H1 (cell line): ENCODE measurements around the gene ASTL. TPM values are rescaled to one million over a fixed set of nuclear protein-coding genes. Genes with fewer than 3 reads are reported as not detected.
A peak's percentile ranks its signal among the peaks of the same experiment; 100 is the strongest.

Experiments used
- CTCF ChIA-PET: fragments of 300-600 bp; sonication (Branson Sonifier 250); formaldehyde crosslinking; loops from one replicate; lab custom pipeline; 2021; ENCODE audit not compliant: partially characterized antibody; lab: Charles Lee
- POLR2A ChIA-PET: fragments of 300-600 bp; sonication (Branson Sonifier 250); formaldehyde crosslinking; loops from one replicate; lab custom pipeline; 2021; ENCODE audit warnings: inconsistent platforms; ENCODE audit not compliant: partially characterized antibody; lab: Charles Lee
- DNase-seq, 2 experiments: peaks; one replicate each; pipeline versions ENCODE4 v3.0.0 to v3.0.0-alpha.2; 2010 to 2022; ENCODE audit warnings: low spot score in 2 of 2, low read depth in 1 of 2, mixed read lengths in 1 of 2
- FAIRE-seq: peaks from 2 replicates; lab custom pipeline; 2011; peaks lifted over from hg19 to GRCh38; lab: Jason Lieb, UNC
- H2AFZ ChIP-seq: 2 replicates; pipeline ENCODE4 v1.8.1; 2012; ENCODE audit warnings: low read length, inconsistent platforms
- H2AK5ac ChIP-seq: 2 replicates; pipeline ENCODE4 v1.6.1; 2013; ENCODE audit warnings: low read depth, low read length
- H2BK120ac ChIP-seq: replicated peaks from 2 replicates; pipeline ENCODE3; 2013; ENCODE audit warnings: low read depth, low read length, inconsistent platforms
- H2BK12ac ChIP-seq: 2 replicates; pipeline ENCODE4 v1.6.1; 2013; ENCODE audit warnings: low read depth, low read length
- H2BK15ac ChIP-seq: 2 replicates; pipeline ENCODE4 v1.6.1; 2013; ENCODE audit warnings: low read length
- H2BK20ac ChIP-seq: 2 replicates; pipeline ENCODE4 v1.6.1; 2013; ENCODE audit warnings: low read length
- H2BK5ac ChIP-seq: 2 replicates; pipeline ENCODE4 v1.6.1; 2013; ENCODE audit warnings: low read depth, low read length
- H3K14ac ChIP-seq: 2 replicates; pipeline ENCODE4 v1.6.1; 2013; ENCODE audit warnings: inconsistent platforms; ENCODE audit not compliant: insufficient read length
- H3K18ac ChIP-seq: 2 replicates; pipeline ENCODE4 v1.6.1; 2013; ENCODE audit warnings: low read length; ENCODE audit errors: extremely low read depth
- H3K23ac ChIP-seq: 2 replicates; pipeline ENCODE4 v1.6.1; 2013; ENCODE audit warnings: inconsistent platforms; ENCODE audit not compliant: insufficient read length
- H3K23me2 ChIP-seq: 2 replicates; pipeline ENCODE4 v1.6.1; 2013; ENCODE audit warnings: low read depth, low read length
- H3K27ac ChIP-seq: 2 replicates; pipeline ENCODE4 v1.6.1; 2011; ENCODE audit warnings: low read depth, low read length, inconsistent platforms
- H3K27me3 ChIP-seq, 4 experiments: replicated peaks in 1 of 4; 1 replicate in 1 of 4; 2 replicates in 3 of 4; pipeline versions ENCODE4 v1.6.1 to v1.8.1; 2011 to 2013; ENCODE audit warnings: low read length in 3 of 4, mild to moderate bottlenecking in 3 of 4, inconsistent platforms in 2 of 4, mixed read lengths in 2 of 4, moderate library complexity in 1 of 4; ENCODE audit not compliant: control insufficient read depth in 3 of 4, insufficient read depth in 3 of 4; ENCODE audit errors: extremely low read depth in 1 of 4
- H3K36me3 ChIP-seq, 4 experiments: 2 replicates each; pipeline versions ENCODE4 v1.6.1 to v1.8.1; 2011 to 2013; ENCODE audit warnings: mild to moderate bottlenecking in 4 of 4, low read length in 3 of 4, moderate library complexity in 2 of 4, control low read depth in 1 of 4, inconsistent platforms in 1 of 4; ENCODE audit not compliant: insufficient read depth in 4 of 4, control insufficient read depth in 2 of 4
- H3K4ac ChIP-seq: replicated peaks from 2 replicates; pipeline ENCODE3; 2013; ENCODE audit warnings: low read length, low read depth, mixed read lengths, inconsistent platforms; ENCODE audit not compliant: insufficient read length
- H3K4me1 ChIP-seq, 4 experiments: replicated peaks in 1 of 4; 1 replicate in 1 of 4; 2 replicates in 3 of 4; pipeline versions ENCODE4 v1.6.1 to v1.8.1; 2011 to 2013; ENCODE audit warnings: low read length in 3 of 4, inconsistent platforms in 2 of 4, mixed read lengths in 1 of 4; ENCODE audit not compliant: insufficient read depth in 4 of 4, control insufficient read depth in 3 of 4
- H3K4me2 ChIP-seq, 2 experiments: 2 replicates each; pipeline versions ENCODE4 v1.6.1 to v1.8.1; 2011 to 2013; ENCODE audit warnings: low read depth in 2 of 2, low read length in 2 of 2, control low read depth in 1 of 2, inconsistent platforms in 1 of 2, mild to moderate bottlenecking in 1 of 2; ENCODE audit not compliant: insufficient read depth in 1 of 2
- H3K4me3 ChIP-seq, 4 experiments: fragments of 200-600, 300-600 bp in 1 of 4; sonication (generic), shearing (Covaris generic), sonication (Bioruptor Twin) in 1 of 4; 2 replicates each; pipeline versions ENCODE4 v1.5.1 to v1.8.1; 2011 to 2016; ENCODE audit warnings: low read length in 4 of 4, low read depth in 3 of 4, control low read depth in 2 of 4, inconsistent platforms in 2 of 4, mild to moderate bottlenecking in 2 of 4, mixed read lengths in 1 of 4, moderate library complexity in 1 of 4; ENCODE audit not compliant: insufficient read depth in 2 of 4; ENCODE audit errors: extremely low read depth in 1 of 4
- H3K56ac ChIP-seq: replicated peaks from 2 replicates; pipeline ENCODE3; 2013; ENCODE audit warnings: low read depth, mild to moderate bottlenecking, mixed read lengths, low read length, inconsistent platforms; ENCODE audit not compliant: insufficient read length
- H3K79me1 ChIP-seq: 2 replicates; pipeline ENCODE4 v1.6.1; 2013; ENCODE audit warnings: low read depth, low read length, control low read depth
- H3K79me2 ChIP-seq, 2 experiments: 2 replicates each; pipeline versions ENCODE4 v1.6.1 to v1.8.1; 2012 to 2013; ENCODE audit warnings: low read length in 2 of 2, mild to moderate bottlenecking in 2 of 2, inconsistent platforms in 1 of 2; ENCODE audit not compliant: insufficient read depth in 2 of 2, control insufficient read depth in 1 of 2
- H3K9ac ChIP-seq, 4 experiments: replicated peaks in 1 of 4; 1 replicate in 1 of 4; 2 replicates in 3 of 4; pipeline versions ENCODE4 v1.6.1 to v1.8.1; 2011 to 2013; ENCODE audit warnings: low read depth in 3 of 4, low read length in 3 of 4, control low read depth in 2 of 4, mild to moderate bottlenecking in 2 of 4, moderate library complexity in 2 of 4, inconsistent platforms in 1 of 4; ENCODE audit errors: extremely low read depth in 1 of 4
- H3K9me3 ChIP-seq, 2 experiments: 2 replicates each; pipeline versions ENCODE4 v1.6.1 to v1.8.1; 2012 to 2013; ENCODE audit warnings: mild to moderate bottlenecking in 2 of 2, moderate library complexity in 2 of 2, control low read depth in 1 of 2, inconsistent platforms in 1 of 2, low read depth in 1 of 2, low read length in 1 of 2, mixed read lengths in 1 of 2; ENCODE audit not compliant: insufficient read depth in 2 of 2
- H4K20me1 ChIP-seq, 2 experiments: replicated peaks in 1 of 2; 2 replicates each; pipeline versions ENCODE3 to v1.8.1; 2011 to 2013; ENCODE audit warnings: inconsistent platforms in 2 of 2, low read length in 2 of 2, mild to moderate bottlenecking in 1 of 2; ENCODE audit not compliant: insufficient read depth in 2 of 2, control insufficient read depth in 1 of 2
- H4K5ac ChIP-seq: 2 replicates; pipeline ENCODE4 v1.6.1; 2013; ENCODE audit warnings: low read length, low read depth, mixed read lengths, inconsistent platforms; ENCODE audit not compliant: insufficient read length
- H4K8ac ChIP-seq: 2 replicates; pipeline ENCODE4 v1.8.0; 2013; ENCODE audit warnings: mild to moderate bottlenecking, moderate library complexity, low read length, inconsistent platforms; ENCODE audit not compliant: insufficient read depth; ENCODE audit errors: extremely low read depth
- H4K91ac ChIP-seq: replicated peaks from 2 replicates; pipeline ENCODE3; 2013; ENCODE audit warnings: low read length, mixed read lengths, inconsistent platforms; ENCODE audit not compliant: insufficient read length
- FOSL1 ChIP-seq: IDR thresholded peaks from 2 replicates; pipeline ENCODE4 v1.6.1; 2011; ENCODE audit warnings: mild to moderate bottlenecking, low read depth, low read length, moderate library complexity; ENCODE audit not compliant: insufficient read depth
- MAFK ChIP-seq: IDR thresholded peaks from 2 replicates; pipeline ENCODE4 v1.6.1; 2012; ENCODE audit warnings: low read depth, mild to moderate bottlenecking, improper control_type of control experiment, low read length
- WGBS, 2 experiments: shearing (Covaris generic) in 1 of 2; methylation state at CpG; one replicate each; pipeline versions ENCODE4 v1.1.6 to v1.1.7; 2013 to 2015; ENCODE audit warnings: low lambda C conversion rate in 2 of 2, mixed read lengths in 2 of 2, inconsistent platforms in 1 of 2, low coverage in 1 of 2, missing lambda C conversion rate in 1 of 2; ENCODE audit not compliant: insufficient replicate concordance in 2 of 2, insufficient coverage in 1 of 2, insufficient read length in 1 of 2; ENCODE audit errors: extremely low coverage in 1 of 2, missing lambda C conversion rate in 1 of 2; 5-methylcytosine and 5-hydroxymethylcytosine counted together
- polyA plus RNA-seq, 7 experiments: library from polyadenylated mRNA; depleted of rRNA in 3 of 7; stranded (reverse) in 5 of 7; unstranded in 2 of 7; fragments of >200 nt in 5 of 7; fragments of 200-250 nt in 2 of 7; gene quantifications; 1 replicate in 5 of 7; 2 replicates in 1 of 7; 4 replicates in 1 of 7; pipeline versions ENCODE4 v1.2.1 to v1.2.3, GENCODE V29; 2011 to 2013; ENCODE audit warnings: missing spikeins in 2 of 7, mixed read lengths in 2 of 7
- total RNA-seq: library from RNA; stranded (reverse); fragmentation: NEBNext Ultra II Directional; extraction: Animal tissue kit (Norgen Biotek cat#: 25700); gene quantifications from 2 replicates; pipeline ENCODE4 v1.2.1, GENCODE V29; 2021

Gene ASTL
- total and polyA plus RNA-seq, 2 of the 8 experiments (the other 6 are each of a cell fraction or from before 2014, with no cell fraction given), result 0.60 to 1.4 TPM

GRCh38 chr2:96081042-96081441 is 57.3 kb downstream of the ASTL start:
- no peaks in the 10 kb centered on the region for H3K36me3 ChIP-seq
- H2BK5ac ChIP-seq, result no peak overlapping the region
- H3K9me3 ChIP-seq, result no peaks in the 10 kb centered on the region
- H3K23me2 ChIP-seq, result no peaks in the 10 kb centered on the region
- H4K8ac ChIP-seq, result no peak overlapping the region
- H3K56ac ChIP-seq, result no peak overlapping the region
- no peak overlapping the region for H2BK15ac ChIP-seq
- no peak overlapping the region for H3K4me2 ChIP-seq
- H3K27me3 ChIP-seq, result no peaks in the 10 kb centered on the region
- H3K9ac ChIP-seq, result no peak overlapping the region
- H3K4me1 ChIP-seq, result no peaks in the 10 kb centered on the region
- no peak overlapping the region for H3K4me3 ChIP-seq
- H2AFZ ChIP-seq, result no peak overlapping the region
- H3K27ac ChIP-seq, result no peak overlapping the region
- ChIA-PET CTCF (no interaction called here), POLR2A (no interaction called here)
- no peak overlapping the region for H3K14ac ChIP-seq
- WGBS, 2 experiments, result 85% methylated on average over 2 of the region's 2 CpGs; no CpG with 5 or more reads in 1 of the 2 experiments
- DNase-seq, result no peak
- H3K4ac ChIP-seq, result no peak overlapping the region
- H3K79me2 ChIP-seq, result no peaks in the 10 kb centered on the region
- H2AK5ac ChIP-seq, result no peak overlapping the region
- H2BK120ac ChIP-seq, result no peak overlapping the region
- no peaks in the 10 kb centered on the region for H3K79me1 ChIP-seq
- no peak overlapping the region for H2BK12ac ChIP-seq
- TF ChIP-seq FOSL1 (no peak), MAFK (peak; percentile 40; the same call in 1 of the 2 replicates)
- H4K91ac ChIP-seq, result no peak overlapping the region
- no peak for FAIRE-seq
- H3K23ac ChIP-seq, result no peak overlapping the region
- H2BK20ac ChIP-seq, result no peak overlapping the region
- no peak overlapping the region for H3K18ac ChIP-seq
- H4K20me1 ChIP-seq, result no peaks in the 10 kb centered on the region
- H4K5ac ChIP-seq, result no peak overlapping the region
